Measurements from ENCODE around the gene H1-8.

DNA sequence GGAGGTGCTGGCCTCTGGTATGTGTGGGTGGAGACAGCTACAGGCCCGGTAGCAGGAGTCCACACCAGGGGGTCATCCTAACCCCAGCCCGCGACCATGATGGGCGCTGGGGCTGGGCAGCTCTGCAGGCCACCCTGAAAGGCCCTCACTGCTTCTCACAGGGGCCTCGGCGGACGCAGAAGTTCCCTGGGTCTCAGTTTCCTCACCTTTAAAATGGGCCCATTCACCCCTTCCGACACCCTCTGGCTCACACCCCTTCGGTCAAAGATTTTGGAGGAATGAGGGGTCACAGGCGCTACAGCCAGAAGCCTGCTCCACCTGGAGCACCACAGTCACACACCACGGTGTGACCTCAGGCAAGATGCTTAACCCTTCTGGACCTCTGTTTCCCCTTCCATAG is 55.5 kb downstream of the H1-8 start:
- TF ChIP-seq, protein P1, sequence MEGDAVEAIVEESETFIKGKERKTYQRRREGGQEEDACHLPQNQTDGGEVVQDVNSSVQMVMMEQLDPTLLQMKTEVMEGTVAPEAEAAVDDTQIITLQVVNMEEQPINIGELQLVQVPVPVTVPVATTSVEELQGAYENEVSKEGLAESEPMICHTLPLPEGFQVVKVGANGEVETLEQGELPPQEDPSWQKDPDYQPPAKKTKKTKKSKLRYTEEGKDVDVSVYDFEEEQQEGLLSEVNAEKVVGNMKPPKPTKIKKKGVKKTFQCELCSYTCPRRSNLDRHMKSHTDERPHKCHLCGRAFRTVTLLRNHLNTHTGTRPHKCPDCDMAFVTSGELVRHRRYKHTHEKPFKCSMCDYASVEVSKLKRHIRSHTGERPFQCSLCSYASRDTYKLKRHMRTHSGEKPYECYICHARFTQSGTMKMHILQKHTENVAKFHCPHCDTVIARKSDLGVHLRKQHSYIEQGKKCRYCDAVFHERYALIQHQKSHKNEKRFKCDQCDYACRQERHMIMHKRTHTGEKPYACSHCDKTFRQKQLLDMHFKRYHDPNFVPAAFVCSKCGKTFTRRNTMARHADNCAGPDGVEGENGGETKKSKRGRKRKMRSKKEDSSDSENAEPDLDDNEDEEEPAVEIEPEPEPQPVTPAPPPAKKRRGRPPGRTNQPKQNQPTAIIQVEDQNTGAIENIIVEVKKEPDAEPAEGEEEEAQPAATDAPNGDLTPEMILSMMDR (IDR thresholded peaks at IDR 0.05; ENCODE audit: poor library complexity), result no peak
- no peak for TF ChIP-seq EZH2 (IDR thresholded peaks at IDR 0.05; ENCODE audit: borderline replicate concordance)

Measured in hepatocyte (in vitro differentiated cells).